Chondrocyte (in vitro differentiated cells): ENCODE results near the gene WWOX. TPM values are rescaled to one million over a fixed set of nuclear protein-coding genes. Genes with fewer than 3 reads are reported as not detected.

Source experiments
- DNase-seq: peaks from one replicate; pipeline ENCODE4 v3.0.0; 2021; ENCODE audit warnings: mixed read lengths, low spot score
- H3K27ac Mint-ChIP-seq: one replicate; pipeline ENCODE4 v1.8.0; 2021; ENCODE audit warnings: mild to moderate bottlenecking, moderate library complexity, mixed read lengths; ENCODE audit not compliant: unreplicated experiment
- H3K27me3 Mint-ChIP-seq: 2 replicates; pipeline ENCODE4 v1.8.0; 2021; ENCODE audit warnings: low read depth, mixed read lengths
- H3K36me3 Mint-ChIP-seq: 2 replicates; pipeline ENCODE4 v1.8.0; 2021; ENCODE audit warnings: low read depth, mixed read lengths
- H3K4me1 Mint-ChIP-seq: 2 replicates; pipeline ENCODE4 v1.8.0; 2021; ENCODE audit warnings: low read depth, mild to moderate bottlenecking, mixed read lengths
- H3K4me3 Mint-ChIP-seq: one replicate; pipeline ENCODE4 v1.8.0; 2021; ENCODE audit warnings: mild to moderate bottlenecking, moderate library complexity, mixed read lengths; ENCODE audit not compliant: unreplicated experiment
- H3K9me3 Mint-ChIP-seq: 2 replicates; pipeline ENCODE4 v1.8.0; 2021; ENCODE audit warnings: low read depth, mixed read lengths
- CTCF ChIP-seq: fragments of 200-600 bp; sonication (generic); IDR thresholded peaks from 2 replicates; pipeline ENCODE4 v1.5.0; 2021; ENCODE audit warnings: antibody characterized with exemption, mild to moderate bottlenecking, moderate library complexity
- total RNA-seq: library from RNA; stranded (reverse); gene quantifications from 3 replicates; pipeline ENCODE4 v1.2.1, GENCODE V29; 2021

WWOX gene
- total RNA-seq, 1 donor from 2014 or later = 12.1 TPM

- H3K27ac Mint-ChIP-seq = no peak overlapping the region
- H3K36me3 Mint-ChIP-seq = no peaks in the 10 kb centered on the region
- no peaks in the 10 kb centered on the region for H3K27me3 Mint-ChIP-seq
- DNase-seq = no peak
- no peak for TF ChIP-seq CTCF
- H3K4me3 Mint-ChIP-seq = no peak overlapping the region
- peaks cover under 1% of the 10 kb centered on the region for H3K9me3 Mint-ChIP-seq
- no peaks in the 10 kb centered on the region for H3K4me1 Mint-ChIP-seq
These were observed 762.6 kb downstream of the WWOX start for GRCh38 chr16:78862022-78862421.

- no peak overlapping the region for H3K4me3 Mint-ChIP-seq
- H3K27ac Mint-ChIP-seq = no peak overlapping the region
- no peaks in the 10 kb centered on the region for H3K27me3 Mint-ChIP-seq
- no peaks in the 10 kb centered on the region for H3K4me1 Mint-ChIP-seq
- peaks cover 4% of the 10 kb centered on the region for H3K9me3 Mint-ChIP-seq
- no peak for TF ChIP-seq CTCF
- no peaks in the 10 kb centered on the region for H3K36me3 Mint-ChIP-seq
- no peak for DNase-seq
These were observed 767.1 kb downstream of the WWOX start for GRCh38 chr16:78866521-78866920.

GRCh38 chr16:78869492-78869891, 770.0 kb downstream of the WWOX start:
- no peak overlapping the region for H3K27ac Mint-ChIP-seq
- no peaks in the 10 kb centered on the region for H3K36me3 Mint-ChIP-seq
- H3K27me3 Mint-ChIP-seq = no peaks in the 10 kb centered on the region
- TF ChIP-seq CTCF = no peak
- H3K9me3 Mint-ChIP-seq = peaks cover 6% of the 10 kb centered on the region
- no peak overlapping the region for H3K4me3 Mint-ChIP-seq
- DNase-seq = no peak
- H3K4me1 Mint-ChIP-seq = no peaks in the 10 kb centered on the region

- no peak overlapping the region for H3K4me3 Mint-ChIP-seq
- H3K27ac Mint-ChIP-seq = no peak overlapping the region
- peaks cover 6% of the 10 kb centered on the region for H3K9me3 Mint-ChIP-seq
- no peaks in the 10 kb centered on the region for H3K27me3 Mint-ChIP-seq
- no peaks in the 10 kb centered on the region for H3K36me3 Mint-ChIP-seq
- no peak for TF ChIP-seq CTCF
- DNase-seq = no peak
- no peaks in the 10 kb centered on the region for H3K4me1 Mint-ChIP-seq
These were observed 771.8 kb downstream of the WWOX start for GRCh38 chr16:78871241-78871640.

- Mint-ChIP-seq H3K9me3 (peaks cover 2% of the 10 kb centered on the region), H3K4me3 (no peak overlapping the region), H3K4me1 (no peaks in the 10 kb centered on the region), H3K27me3 (no peaks in the 10 kb centered on the region), H3K36me3 (no peaks in the 10 kb centered on the region), H3K27ac (no peak overlapping the region)
- no peak for DNase-seq
- no peak for TF ChIP-seq CTCF
These were observed 777.2 kb downstream of the WWOX start for GRCh38 chr16:78876671-78877070.
